Keratinocyte (primary cell): ENCODE measurements around the gene TLE7. TPM values are rescaled to one million over a fixed set of nuclear protein-coding genes. Genes with fewer than 3 reads are reported as not detected.

Experiments
- DNase-seq: peaks from one replicate; pipeline ENCODE4 v3.0.0-alpha.2; 2011; ENCODE audit warnings: low read depth, missing footprints, low spot score
- FAIRE-seq: peaks from 2 replicates; lab custom pipeline; 2011; peaks lifted over from hg19 to GRCh38; lab: Jason Lieb, UNC
- H2AFZ ChIP-seq: 2 replicates; pipeline ENCODE4 v1.6.0; 2012; ENCODE audit warnings: low read length, control low read depth, inconsistent platforms; ENCODE audit not compliant: control insufficient read depth
- H3K27ac ChIP-seq: 2 replicates; pipeline ENCODE4 v1.5.1; 2011; ENCODE audit warnings: low read length; ENCODE audit not compliant: control insufficient read depth, insufficient read depth
- H3K27me3 ChIP-seq: 3 replicates; pipeline ENCODE4 v1.6.0; 2011; ENCODE audit warnings: low read length; ENCODE audit not compliant: control insufficient read depth, insufficient read depth; ENCODE audit errors: extremely low read depth
- H3K36me3 ChIP-seq, 2 experiments: 2 replicates in 1 of 2; 3 replicates in 1 of 2; pipeline ENCODE4 v1.5.1; 2011; ENCODE audit warnings: low read length in 2 of 2, mild to moderate bottlenecking in 1 of 2; ENCODE audit not compliant: control insufficient read depth in 2 of 2, insufficient read depth in 2 of 2; ENCODE audit errors: extremely low read depth in 1 of 2
- H3K4me1 ChIP-seq: 3 replicates; pipeline ENCODE4 v1.5.1; 2011; ENCODE audit warnings: low read length; ENCODE audit not compliant: control insufficient read depth, insufficient read depth; ENCODE audit errors: extremely low read depth
- H3K4me2 ChIP-seq: 3 replicates; pipeline ENCODE4 v1.6.0; 2011; ENCODE audit warnings: low read depth, low read length; ENCODE audit not compliant: control insufficient read depth, insufficient read depth; ENCODE audit errors: extremely low read depth
- H3K4me3 ChIP-seq, 3 experiments: fragments of 200-600 bp in 1 of 3; sonication (generic) in 1 of 3; 2 replicates in 2 of 3; 3 replicates in 1 of 3; pipeline ENCODE4 v1.5.1; 2011 to 2016; ENCODE audit warnings: low read length in 3 of 3, mild to moderate bottlenecking in 3 of 3, control low read depth in 2 of 3, inconsistent platforms in 1 of 3, low read depth in 1 of 3, mixed read lengths in 1 of 3, mixed run types in 1 of 3, moderate library complexity in 1 of 3; ENCODE audit not compliant: control insufficient read depth in 2 of 3, insufficient read depth in 2 of 3; ENCODE audit errors: extremely low read depth in 1 of 3
- H3K79me2 ChIP-seq: 2 replicates; pipeline ENCODE4 v1.6.0; 2012; ENCODE audit warnings: low read length; ENCODE audit not compliant: control insufficient read depth, insufficient read depth
- H3K9ac ChIP-seq: 3 replicates; pipeline ENCODE4 v1.6.0; 2011; ENCODE audit warnings: low read length; ENCODE audit not compliant: control insufficient read depth, insufficient read depth; ENCODE audit errors: extremely low read depth
- H3K9me1 ChIP-seq: 3 replicates; pipeline ENCODE4 v1.6.0; 2011; ENCODE audit warnings: low read length; ENCODE audit not compliant: control insufficient read depth, insufficient read depth; ENCODE audit errors: extremely low read depth
- H3K9me3 ChIP-seq: 2 replicates; pipeline ENCODE4 v1.5.1; 2012; ENCODE audit warnings: low read depth, low read length; ENCODE audit not compliant: control insufficient read depth
- H4K20me1 ChIP-seq: 3 replicates; pipeline ENCODE4 v1.6.0; 2011; ENCODE audit warnings: low read length; ENCODE audit not compliant: control insufficient read depth, insufficient read depth; ENCODE audit errors: extremely low read depth
- CTCF ChIP-seq, 3 experiments: IDR thresholded peaks in 1 of 3; conservative IDR thresholded peaks in 1 of 3; optimal IDR thresholded peaks in 1 of 3; 2 replicates in 2 of 3; 3 replicates in 1 of 3; pipeline versions ENCODE3 to v1.5.1; 2011; ENCODE audit warnings: low read length in 3 of 3, mild to moderate bottlenecking in 3 of 3, moderate library complexity in 2 of 3, control low read depth in 1 of 3, inconsistent platforms in 1 of 3; ENCODE audit not compliant: insufficient read depth in 2 of 3; ENCODE audit errors: extremely low read depth in 1 of 3
- EZH2 ChIP-seq: IDR thresholded peaks from one replicate; pipeline ENCODE4 v1.6.1; 2012; ENCODE audit warnings: inconsistent platforms, mild to moderate bottlenecking, low read length, moderate library complexity
- dilution Hi-C: fragments of 300-500 bp; cut with MboI; formaldehyde crosslinking; loops from one replicate; pipeline ENCODE4 v1.7.0; 2020; ENCODE audit warnings: low sequenced_read_pairs; ENCODE audit not compliant: extremely low pct_ligation_motif_present
- polyA plus RNA-seq, 5 experiments: library from polyadenylated mRNA; depleted of rRNA in 3 of 5; stranded (reverse) in 3 of 5; stranded (forward) in 1 of 5; unstranded in 1 of 5; fragments of >200 nt; gene quantifications; 1 replicate in 1 of 5; 2 replicates in 3 of 5; 3 replicates in 1 of 5; pipeline versions ENCODE4 v1.2.1 to v1.2.3, GENCODE V29; 2011 to 2012; ENCODE audit warnings: missing spikeins in 2 of 5, low read depth in 1 of 5, low replicate concordance in 1 of 5

TLE7 gene
- polyA plus RNA-seq, 1 donor (not counting 4 experiments of a cell fraction or from before 2014, with no cell fraction given): not detected

- DNase-seq (no peak), FAIRE-seq (no peak)
- Histone ChIP-seq H3K4me3 (no peak overlapping the region), H3K27me3 (no peaks in the 10 kb centered on the region), H3K4me2 (no peak overlapping the region), H3K79me2 (no peaks in the 10 kb centered on the region), H3K9me1 (no peaks in the 10 kb centered on the region), H2AFZ (no peak overlapping the region), H3K36me3 (peaks cover 5 to 7% of the 10 kb centered on the region in 2 experiments), H3K4me1 (peaks cover 18% of the 10 kb centered on the region), H3K9me3 (peaks cover 5% of the 10 kb centered on the region), H4K20me1 (no peaks in the 10 kb centered on the region), H3K9ac (no peak overlapping the region), H3K27ac (no peak overlapping the region)
- TF ChIP-seq CTCF (optimal IDR thresholded peaks at IDR 0.05 in 1 of 3, IDR thresholded peaks at IDR 0.05 in 1 of 3, conservative IDR thresholded peaks at IDR 0.05 in 1 of 3; ENCODE audit: extremely low read depth in 1 of 3, insufficient read depth in 2 of 3, low read length in 3 of 3): no peak
- TF ChIP-seq EZH2: no peak
- dilution Hi-C loops: no loop called here
Observed at GRCh38 chr16:71476457-71477124, 34.7 kb upstream of the TLE7 start.

GRCh38 chr16:71474864-71475263, 33.0 kb upstream of the TLE7 start:
- Histone ChIP-seq H3K27ac (peak overlapping the region; percentile 56), H3K36me3 (peaks cover 5 to 7% of the 10 kb centered on the region in 2 experiments)

More at GRCh38 chr16:71474864-71475263, 33.0 kb upstream of the TLE7 start:
- dilution Hi-C loops: no loop called here
- H3K9me3 ChIP-seq: peaks cover 5% of the 10 kb centered on the region
- H3K4me2 ChIP-seq: peak overlapping the region; percentile 39
- no peak overlapping the region for H3K4me3 ChIP-seq
- FAIRE-seq (peak; percentile 91), DNase-seq (peak; percentile 48)
- no peak overlapping the region for H3K9ac ChIP-seq
- no peaks in the 10 kb centered on the region for H3K27me3 ChIP-seq
- H3K9me1 ChIP-seq: no peaks in the 10 kb centered on the region
- no peaks in the 10 kb centered on the region for H3K79me2 ChIP-seq
- H3K4me1 ChIP-seq: peaks cover 18% of the 10 kb centered on the region
- no peaks in the 10 kb centered on the region for H4K20me1 ChIP-seq
- TF ChIP-seq EZH2 (no peak), CTCF (optimal IDR thresholded peaks at IDR 0.05 in 1 of 3, IDR thresholded peaks at IDR 0.05 in 1 of 3, conservative IDR thresholded peaks at IDR 0.05 in 1 of 3; ENCODE audit: extremely low read depth in 1 of 3, insufficient read depth in 2 of 3, low read length in 3 of 3) (no peak)
- H2AFZ ChIP-seq: no peak overlapping the region
